Smooth muscle cell of the brain vasculature (primary cell): Measurements from ENCODE around the gene REPS2.

Source experiments
- DNase-seq: peaks from one replicate; pipeline ENCODE4 v3.0.0-alpha.2; 2012; ENCODE audit warnings: low read depth, low spot score

Gene REPS2

DNA sequence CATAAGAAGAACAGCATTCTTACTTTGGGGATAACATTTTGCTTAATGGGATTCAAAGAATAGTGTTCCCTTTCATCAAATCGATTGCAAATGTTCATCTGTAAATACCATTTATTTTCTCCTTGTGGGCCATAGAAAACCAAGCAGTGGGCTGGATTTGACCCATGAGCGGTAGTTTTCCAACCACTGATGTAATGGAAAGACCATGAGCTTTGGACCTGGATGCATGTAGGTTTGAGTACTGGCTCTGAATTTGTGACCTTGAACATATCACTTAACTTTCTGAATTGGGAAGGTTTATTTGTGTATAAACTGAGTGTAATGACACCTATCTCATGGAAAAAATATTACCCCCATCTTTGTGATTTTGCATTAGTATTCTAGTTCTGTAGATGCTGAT is 54.3 kb downstream of the REPS2 start:
- no peak for DNase-seq

DNA sequence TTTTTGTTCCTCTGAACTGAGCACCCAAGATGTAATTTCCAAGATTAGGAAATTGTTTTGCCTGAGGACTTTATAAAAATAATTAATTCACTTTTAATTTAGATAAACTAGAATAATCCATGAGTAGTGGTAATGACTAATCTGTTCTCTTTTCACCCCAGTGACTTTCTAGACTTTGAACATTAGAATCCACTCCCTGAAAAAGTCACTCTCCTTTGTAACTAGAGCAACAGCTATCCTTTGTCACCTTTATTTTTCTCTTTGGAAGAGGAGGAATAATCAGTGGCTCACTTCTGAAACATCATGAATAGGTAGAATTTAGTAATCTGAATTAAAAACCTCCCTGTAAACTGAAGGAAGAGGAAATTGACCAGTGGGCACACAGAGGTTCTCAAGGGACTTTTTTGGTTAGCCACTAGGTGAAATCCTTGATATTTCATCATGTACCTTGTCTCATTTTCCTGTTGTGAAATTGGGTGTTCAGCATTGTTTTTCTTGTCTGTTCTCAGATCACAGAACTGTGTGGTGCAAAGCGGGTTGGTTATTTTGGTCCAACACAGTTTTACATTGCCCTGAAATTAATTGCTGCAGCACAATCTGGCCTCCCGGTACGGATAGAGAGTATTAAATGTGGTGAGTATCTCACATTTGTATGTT is 59.4 kb downstream of the REPS2 start:
- DNase-seq, result no peak

DNA sequence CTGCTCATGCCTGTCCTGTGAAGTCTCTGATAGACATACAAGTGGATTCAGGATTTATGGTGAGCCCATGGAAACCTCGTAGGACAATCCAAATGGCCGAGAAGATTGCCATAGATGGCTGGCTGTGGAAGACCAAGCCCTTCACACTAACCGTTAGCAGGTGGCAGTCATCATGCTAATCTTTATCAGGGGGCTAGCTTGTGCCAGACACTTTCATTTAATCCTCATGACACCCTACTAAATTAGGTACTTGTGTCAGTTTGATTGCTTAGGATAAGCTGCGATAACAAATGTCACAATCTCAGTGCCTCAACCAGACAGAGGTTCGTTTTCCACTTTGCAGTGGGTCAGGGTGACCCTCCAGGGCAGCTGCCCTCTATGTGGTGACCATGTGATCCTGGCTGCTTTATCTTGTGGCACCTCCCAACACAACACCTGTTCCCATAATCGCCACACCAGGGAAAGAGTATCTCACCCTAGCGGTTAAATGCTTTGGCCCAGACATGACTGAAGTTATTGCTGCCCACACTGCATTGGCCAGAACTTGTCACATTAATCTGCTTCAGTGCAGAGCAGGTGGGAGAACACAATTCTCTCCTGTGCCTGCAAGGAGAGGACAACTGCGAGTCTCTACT is 60.8 kb downstream of the REPS2 start:
- no peak for DNase-seq

DNA sequence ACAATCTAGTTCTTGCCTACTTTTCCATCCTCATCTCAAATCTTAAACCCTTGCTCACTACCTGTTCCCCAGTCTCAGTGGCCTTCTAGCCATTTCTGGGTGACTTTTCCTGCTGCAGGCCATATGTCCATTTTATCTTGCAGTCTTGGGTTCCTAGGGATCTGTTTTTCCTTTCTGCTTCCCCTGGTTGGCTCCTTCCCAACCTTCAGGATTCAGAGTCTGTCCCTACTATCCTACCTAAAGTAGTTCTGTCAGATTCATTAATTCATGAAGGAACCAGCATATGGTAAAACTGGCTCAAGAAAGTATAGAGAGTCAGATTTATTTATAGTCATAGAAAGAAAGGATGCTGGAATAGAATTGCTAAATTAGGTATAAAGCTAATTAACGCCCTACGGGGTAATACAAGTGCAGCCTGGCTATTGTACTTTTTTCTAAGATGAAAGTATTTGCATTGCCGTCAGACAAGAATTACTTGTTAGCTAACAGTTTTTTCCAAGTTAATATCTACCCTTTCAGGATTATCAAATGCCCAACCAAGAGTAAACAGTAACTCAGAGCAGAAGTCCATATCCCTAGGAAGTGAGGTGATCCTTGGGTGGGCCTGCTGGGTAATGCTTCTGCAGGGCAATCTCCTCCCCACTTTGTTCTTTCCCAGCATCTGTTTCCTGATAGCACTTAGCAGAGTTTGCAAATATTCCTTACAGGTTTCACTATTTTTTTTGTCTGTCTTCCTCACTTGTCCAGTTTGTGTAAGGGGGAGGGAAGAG is 63.6 kb downstream of the REPS2 start:
- DNase-seq, result no peak

DNA sequence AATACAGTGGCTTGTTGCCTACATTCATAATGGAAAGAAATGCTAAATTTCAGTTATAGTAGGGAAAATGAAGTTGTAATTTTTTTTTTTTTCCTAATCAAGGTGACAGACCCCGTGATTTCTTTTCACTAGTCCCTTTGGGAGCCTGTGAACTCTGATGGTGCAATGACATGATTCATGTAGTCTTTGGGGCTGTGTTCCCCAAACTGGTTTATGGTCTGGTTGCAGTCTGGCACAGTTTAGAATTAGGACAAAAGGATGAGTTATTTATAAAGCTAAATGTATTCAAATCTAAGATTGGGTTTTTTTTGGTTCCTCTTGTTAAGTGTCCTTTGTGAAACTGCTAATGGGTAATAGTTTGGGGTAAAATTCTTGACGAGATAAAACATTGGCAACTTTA is 66.0 kb downstream of the REPS2 start:
- DNase-seq, result no peak

DNA sequence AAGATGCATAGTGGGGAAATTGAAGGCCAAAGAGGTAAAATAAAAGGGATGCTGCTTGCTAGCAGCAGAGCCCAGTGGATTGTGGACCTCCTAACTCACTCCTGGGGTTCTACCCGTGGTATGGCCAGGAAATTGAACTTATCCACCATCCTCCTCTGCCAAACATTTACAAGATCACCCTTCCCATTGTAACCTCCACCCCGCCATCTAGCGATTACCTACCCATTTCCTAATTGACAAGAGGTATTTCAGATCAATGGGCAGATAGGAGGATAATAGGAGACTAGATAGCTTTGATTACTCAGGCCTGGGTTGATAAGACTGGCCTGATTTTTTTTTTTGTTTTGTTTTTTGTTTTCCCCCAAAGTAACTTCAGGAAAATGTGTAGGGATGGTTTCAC is 67.8 kb downstream of the REPS2 start:
- DNase-seq, result no peak

DNA sequence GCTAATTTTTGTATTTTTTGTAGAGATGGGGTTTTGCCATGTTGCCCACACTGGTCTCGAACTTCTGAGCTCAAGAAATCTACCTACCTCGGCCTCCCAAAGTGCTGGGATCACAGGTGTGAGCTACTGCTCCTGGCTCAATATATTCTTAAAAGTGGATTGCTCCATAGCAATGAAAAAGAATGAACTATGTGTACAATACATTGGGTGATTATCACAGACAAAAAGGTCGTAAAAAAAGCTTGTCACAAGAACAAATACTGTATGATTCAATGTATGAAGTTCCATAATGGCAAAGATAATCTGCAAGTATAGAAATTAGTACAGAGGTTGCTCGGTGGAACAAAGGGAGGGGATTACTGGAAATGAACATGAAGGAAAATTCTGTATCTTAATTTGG is 70.7 kb downstream of the REPS2 start:
- DNase-seq, result no peak

DNA sequence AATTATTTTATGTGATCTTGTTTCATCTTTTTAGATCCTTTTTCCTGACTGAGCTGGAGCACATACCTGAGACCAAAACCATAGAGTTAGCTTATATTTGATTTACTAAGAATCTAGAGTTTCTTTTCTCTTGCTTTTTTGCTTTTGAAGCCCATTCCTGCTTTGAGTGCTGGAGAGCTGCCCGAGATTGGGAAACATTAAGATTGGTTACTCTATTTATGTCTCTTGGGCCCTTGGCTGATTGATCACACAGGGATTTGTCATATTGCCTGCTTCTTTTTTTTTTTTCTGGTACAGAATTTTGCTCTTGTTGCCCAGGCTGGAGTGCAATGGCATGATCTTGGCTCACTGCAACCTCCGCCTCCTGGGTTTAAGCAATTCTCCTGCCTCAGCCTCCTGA is 73.9 kb downstream of the REPS2 start:
- DNase-seq, result no peak

DNA sequence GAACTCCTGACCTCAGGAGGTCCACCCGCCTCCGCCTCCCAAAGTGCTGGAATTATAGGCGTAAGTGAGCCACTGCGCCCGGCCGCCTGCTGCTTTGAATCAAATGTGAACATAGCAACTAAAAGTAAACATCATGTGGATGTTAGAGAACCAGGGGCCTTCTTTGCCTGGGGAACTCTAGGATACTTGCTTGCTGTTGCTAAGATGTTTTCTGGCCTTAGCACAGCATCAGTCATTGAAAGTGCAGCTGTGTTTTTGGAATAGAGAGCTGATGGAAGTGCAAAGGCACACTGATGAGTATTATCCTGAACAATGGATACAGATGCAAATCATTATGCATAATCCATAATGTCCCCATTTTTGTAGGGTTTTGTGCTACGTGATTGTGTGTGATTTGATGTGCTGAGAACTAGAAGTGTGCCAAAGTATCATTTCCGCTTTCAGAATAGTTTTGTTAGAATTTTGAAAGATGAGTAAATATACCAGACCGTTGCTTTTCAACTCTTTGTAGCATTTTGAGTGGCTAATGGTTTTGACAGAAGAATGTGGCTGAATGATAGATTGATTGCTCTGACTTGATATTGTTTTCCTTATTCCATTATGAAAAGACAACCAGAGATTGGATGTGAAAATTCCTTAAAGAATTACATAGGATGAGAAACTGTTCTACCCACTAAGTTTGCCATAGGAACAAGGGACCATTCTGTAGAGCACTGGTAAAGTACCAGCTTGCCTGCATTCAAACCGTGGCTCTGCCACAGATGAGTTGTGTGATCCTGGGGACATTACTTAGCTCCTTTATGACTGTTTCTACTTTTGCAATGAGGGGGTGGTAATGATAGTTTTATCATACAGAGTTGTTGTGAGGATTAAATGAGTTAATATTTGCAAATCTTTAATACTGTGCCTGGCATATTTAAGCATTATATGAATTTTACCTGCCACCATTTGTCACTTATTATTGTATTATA is 74.7 kb downstream of the REPS2 start:
- no peak for DNase-seq

DNA sequence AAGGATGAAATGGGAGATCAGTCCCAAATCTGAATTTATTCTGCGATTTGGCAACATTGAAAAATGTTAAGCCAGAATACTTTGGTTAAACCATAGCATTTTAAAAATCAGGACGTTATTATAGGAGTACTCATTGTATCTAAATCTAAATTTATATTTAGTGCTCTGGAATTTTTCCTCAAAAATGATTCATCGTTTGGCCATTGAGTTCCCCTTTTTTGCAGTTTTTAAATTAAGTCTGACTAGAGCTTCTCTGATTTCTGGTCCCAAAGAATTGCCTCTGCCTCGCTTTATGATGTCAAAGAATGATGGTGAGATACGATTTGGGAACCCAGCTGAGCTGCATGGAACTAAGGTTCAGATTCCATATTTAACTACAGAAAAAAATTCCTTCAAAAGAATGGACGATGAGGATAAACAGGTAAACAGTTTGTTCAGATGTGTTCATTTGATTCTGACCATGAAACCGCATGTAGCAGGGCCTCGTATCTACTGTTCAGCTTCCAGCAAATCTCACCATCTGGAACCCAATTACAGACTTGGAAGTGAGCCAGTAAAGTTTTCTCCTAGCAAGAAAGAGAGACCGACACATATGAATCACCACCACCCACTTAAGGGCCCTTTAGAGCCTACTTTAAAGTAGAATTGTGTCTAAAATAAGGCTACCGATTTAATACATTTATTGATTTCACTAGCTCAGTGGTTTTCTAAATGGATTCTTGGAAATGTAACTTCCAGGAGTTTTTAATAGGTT is 75.6 kb downstream of the REPS2 start:
- peak; percentile 7 for DNase-seq

DNA sequence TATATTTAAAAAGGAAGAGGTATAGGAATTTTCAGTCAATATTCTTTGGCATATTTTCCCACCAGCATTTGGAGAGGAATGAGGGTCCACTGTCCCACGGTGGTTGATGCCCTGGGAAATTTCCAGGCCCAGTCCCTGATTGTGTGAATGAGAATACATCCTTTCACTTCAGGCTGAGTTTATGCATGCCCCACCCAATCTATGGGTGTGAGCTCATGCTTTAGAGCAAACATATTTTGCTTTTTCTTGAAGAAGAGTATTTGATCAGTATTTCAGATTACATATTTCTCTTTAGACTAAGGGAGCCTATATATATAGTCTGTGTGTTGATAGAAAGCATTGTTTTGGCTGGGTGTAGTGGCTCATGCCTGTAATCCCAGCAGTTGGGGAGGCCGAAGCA is 77.2 kb downstream of the REPS2 start:
- no peak for DNase-seq

DNA sequence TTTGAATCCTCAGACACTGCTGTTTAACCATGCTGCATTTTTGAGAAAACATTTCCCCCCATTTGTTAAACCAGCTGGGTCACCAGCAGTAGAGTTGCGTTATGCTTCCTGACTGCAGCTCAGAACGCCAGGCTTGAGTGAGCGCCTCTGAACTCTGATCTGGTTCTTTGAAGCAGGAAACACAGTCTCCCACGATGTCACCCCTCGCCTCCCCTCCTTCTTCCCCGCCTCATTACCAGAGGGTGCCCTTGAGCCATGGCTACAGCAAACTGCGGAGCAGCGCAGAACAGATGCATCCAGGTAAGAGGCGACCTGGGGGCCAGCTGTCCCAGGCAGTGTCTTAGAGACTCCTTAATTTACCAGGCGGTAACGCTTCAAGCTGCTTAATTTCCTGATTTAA is 78.4 kb downstream of the REPS2 start:
- no peak for DNase-seq

DNA sequence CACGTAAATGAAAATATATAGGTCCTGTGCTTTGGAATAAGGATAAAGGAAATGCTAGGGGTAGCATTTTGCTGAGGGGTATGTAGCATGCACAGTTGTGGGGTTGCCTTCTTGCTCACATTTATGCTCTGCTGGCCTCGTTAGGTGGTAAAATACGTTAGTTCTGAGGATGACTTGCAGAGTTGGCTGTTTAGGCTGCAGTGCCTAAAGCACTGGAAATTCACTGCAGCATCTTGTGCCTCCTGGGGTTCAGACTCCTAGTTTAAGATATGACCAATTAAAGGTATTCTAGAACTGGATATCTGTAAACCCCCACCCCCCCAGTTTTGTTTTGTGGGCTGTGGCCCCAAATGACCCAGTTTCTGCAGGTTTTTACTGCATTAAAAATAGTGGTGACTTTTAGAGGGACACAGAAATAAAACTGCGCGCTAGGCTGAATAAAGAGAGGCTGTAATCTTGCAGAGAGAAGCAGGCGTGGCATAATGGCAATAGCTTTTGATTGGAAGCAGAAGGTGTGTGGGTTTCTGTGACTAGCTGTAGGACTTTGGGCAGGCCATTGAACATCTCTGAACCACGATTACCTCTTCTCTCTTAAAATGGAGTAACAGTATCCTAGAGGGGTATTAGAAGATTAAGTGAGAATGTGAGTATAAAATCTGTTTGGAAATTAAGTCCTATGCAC is 79.3 kb downstream of the REPS2 start:
- DNase-seq, result no peak

DNA sequence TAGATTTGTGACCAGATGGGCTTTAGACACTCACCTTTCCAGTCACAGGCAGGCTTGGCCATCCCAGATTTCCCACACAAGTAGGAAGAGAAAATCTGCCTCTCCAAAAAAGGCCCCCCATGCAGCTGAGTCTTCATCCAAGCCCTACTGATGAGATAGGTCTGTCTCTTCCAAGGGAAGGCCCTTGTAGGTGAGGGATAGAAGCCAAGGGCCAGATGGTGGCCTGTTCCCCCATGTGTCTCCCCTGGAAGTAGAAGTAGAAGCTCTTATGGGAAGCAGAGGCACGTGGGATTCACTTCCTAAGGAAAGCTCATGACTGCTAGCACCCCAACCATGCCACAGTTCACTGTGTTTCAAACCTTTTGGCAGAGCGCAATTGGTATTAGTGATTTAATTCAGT is 81.5 kb downstream of the REPS2 start:
- no peak for DNase-seq

DNA sequence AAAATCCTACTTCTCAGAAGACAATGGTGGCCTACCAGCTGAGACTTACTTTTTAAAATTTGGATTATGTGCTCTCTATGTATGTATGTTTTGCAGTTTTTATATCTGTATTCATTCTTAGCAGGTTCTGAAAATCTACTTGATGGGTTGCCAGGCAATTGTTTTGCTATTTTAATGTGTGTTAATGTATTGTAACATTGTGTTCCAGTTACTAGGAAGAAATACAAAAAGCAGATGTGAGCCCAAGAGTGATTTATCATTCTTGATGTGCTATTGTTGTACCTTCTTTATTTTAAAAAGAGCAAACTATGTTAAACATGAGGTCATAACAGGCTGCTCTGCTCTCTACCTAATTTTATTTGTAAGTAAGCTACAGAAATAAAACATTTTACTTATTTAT is 81.9 kb downstream of the REPS2 start:
- no peak for DNase-seq

DNA sequence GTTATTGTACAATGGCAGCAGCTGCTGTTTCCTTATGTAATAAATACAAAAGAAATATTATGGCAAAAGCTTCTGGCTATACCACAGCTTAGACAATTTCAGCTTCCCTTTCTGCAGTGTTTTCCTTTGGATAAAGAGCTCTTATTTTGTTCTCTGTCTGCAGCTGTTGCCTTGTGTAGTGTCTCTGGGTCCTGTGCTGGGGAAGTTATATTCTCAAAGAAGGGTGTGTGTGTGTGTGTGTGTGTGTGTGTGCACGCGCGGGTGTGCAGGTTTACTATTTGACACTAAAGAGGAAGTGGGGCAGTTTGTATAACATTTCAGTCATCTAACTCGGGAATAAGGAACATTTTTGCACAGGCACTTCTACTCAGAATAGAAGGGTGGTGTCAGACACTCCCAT is 83.6 kb downstream of the REPS2 start:
- no peak for DNase-seq

DNA sequence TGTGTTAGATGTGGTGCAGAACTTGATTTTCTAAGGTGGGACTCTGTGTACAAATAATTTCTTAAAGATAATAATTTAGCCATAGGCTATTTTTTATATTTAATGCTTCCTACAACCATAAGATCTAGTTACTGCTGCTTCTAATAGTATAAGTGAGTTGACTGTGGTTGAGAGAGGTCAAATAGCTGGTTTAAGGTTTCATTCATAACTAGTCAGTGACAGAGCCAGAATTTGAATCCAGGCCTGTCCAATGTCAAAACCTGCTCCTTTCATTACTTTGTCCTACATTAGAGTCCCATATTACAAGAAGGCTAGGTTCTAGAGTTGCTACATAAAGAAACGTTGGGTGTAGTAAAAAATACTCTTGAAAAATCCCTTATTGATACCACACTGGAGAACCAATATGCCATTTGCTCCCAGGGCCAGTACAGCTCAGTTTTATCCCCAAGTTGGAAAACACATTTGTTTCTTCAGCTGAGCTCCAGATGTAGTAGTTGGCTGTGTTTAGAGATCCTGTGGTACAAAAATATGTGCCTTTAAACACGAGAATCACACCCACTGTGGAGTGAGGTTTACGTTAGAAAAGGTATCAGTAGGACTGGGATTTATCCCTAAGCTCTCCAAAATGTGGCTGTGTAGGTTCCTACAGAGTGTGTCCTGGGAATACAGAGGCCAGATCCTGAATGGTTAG is 84.3 kb downstream of the REPS2 start:
- DNase-seq, result no peak

DNA sequence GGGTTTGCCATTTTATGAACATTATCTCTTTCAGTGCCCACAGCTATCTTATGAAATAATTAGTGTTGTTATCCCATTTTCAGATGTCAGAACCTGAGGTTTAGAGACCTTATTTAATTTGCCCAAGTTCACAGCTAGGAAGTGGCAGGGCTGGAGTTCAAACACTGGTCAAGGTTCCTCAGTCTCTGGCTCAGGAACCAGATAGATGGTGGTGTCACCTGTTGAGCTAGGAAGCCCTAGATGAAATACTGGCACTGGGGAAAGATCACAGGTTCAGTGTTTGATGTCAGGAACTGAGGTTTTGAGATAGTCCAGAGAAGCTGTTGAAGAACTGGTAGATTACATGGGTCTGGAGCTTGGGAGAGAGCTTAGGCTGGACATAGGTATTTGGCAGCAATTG is 85.4 kb downstream of the REPS2 start:
- DNase-seq, result no peak

DNA sequence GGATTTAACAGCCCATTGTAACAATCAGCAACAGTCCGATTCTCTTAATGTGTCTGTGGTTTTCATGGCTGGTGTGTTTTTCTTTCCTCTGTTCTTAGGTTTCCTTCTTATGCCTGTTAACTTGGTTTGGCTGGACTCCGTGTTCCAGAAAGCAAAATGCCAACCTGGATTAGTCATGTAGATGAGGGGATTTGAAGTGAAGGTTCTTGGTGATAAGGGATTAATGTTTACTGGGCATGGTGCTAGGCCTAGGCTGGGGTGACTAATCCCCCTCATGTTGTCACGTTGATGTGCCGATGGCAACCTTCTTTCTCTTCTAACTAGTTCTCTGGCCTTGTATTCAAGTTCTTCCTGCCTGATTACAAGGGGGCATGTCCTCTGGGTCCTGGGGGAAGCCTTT is 85.9 kb downstream of the REPS2 start:
- no peak for DNase-seq

DNA sequence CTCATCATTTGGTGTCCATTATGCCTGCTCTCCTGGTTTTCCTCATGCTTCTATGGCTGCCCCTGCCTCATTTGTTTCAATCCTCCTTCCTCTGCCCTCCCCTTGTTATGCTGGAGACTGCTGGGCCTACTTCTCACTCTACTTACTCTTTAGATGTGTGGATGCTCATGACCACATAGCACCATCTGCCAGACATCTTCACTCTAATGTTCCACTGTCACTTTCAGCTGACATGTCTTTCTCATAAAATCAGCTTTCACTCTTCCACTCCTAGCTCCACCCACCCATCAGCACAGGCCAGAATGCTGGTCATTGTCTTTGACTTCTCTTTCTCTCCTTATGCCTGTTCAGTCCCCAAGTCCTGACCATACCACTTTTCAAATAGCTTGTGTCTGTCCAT is 86.8 kb downstream of the REPS2 start:
- no peak for DNase-seq
